Retinal pigment epithelial cell (primary cell): ENCODE measurements around the gene RELB.

Experiments
- DNase-seq: peaks from one replicate; pipeline ENCODE4 v3.0.0-alpha.2; 2010; ENCODE audit warnings: low read depth
- H3K4me3 ChIP-seq: 2 replicates; pipeline ENCODE4 v1.5.1; 2011; ENCODE audit warnings: mild to moderate bottlenecking, low read length, control low read depth, moderate library complexity
- TF ChIP-seq, protein P1 (sequence below): conservative IDR thresholded peaks from 2 replicates; pipeline ENCODE4 v1.5.1; 2011; ENCODE audit warnings: low read depth, low read length, control low read depth, inconsistent platforms

RELB gene

DNA sequence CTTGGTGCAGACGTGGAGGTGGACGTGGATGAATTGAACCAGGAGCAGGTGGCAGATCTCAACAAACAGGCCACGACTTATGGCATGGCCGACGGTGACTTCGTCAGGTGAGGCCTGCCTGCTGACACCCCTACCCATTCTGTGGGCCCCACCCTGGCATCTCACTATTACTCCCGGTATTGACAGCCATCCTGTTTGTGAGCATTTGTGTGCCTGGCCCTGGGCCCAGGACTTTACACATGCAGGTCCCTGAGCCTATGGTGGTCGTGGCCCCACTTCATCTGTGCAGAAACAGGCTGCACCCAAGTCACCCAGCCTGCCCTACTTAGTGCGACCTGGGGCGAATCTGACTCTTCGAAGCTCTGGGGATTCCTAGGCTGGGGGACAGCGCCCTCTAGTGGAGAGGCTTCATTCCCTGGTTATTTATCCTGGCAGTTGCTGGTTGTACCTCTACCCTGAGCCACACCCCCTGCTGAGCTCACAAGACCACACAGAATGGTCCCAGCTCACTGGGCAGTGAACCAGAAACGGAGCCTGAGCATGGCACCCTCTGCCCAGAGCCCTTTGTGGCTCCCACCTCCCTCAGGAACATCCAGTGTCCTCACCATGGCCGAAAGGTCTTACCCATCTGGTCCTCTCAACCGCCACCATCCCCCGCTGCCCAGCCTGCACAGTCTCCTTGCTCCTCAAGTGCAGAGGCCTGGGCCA lies 58.1 kb downstream of the RELB start:
- no peak for DNase-seq
- H3K4me3 ChIP-seq, result no peak overlapping the region
- TF ChIP-seq, protein P1, sequence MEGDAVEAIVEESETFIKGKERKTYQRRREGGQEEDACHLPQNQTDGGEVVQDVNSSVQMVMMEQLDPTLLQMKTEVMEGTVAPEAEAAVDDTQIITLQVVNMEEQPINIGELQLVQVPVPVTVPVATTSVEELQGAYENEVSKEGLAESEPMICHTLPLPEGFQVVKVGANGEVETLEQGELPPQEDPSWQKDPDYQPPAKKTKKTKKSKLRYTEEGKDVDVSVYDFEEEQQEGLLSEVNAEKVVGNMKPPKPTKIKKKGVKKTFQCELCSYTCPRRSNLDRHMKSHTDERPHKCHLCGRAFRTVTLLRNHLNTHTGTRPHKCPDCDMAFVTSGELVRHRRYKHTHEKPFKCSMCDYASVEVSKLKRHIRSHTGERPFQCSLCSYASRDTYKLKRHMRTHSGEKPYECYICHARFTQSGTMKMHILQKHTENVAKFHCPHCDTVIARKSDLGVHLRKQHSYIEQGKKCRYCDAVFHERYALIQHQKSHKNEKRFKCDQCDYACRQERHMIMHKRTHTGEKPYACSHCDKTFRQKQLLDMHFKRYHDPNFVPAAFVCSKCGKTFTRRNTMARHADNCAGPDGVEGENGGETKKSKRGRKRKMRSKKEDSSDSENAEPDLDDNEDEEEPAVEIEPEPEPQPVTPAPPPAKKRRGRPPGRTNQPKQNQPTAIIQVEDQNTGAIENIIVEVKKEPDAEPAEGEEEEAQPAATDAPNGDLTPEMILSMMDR, result peak; percentile 91

DNA sequence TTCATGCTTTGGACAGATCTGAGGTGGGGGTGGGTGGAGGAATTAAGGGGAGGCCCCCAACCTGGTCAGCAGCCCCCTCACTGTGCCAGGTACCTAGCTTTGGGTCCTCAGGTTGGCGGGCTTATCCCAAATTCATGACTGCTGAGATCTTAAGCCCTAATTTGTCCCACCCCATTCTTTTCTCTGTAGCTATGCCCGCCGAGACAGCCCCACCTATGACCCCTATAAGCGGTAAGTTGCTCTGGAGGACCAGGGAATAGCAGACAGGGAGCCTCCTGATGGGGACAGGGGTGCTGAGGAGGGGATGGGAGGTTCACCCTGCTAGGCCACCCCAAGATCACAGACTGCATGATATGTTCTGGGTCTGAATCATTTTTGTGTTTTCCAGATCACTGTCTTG lies 60.7 kb downstream of the RELB start:
- DNase-seq, result no peak
- no peak overlapping the region for H3K4me3 ChIP-seq
- TF ChIP-seq, protein P1, result no peak

DNA sequence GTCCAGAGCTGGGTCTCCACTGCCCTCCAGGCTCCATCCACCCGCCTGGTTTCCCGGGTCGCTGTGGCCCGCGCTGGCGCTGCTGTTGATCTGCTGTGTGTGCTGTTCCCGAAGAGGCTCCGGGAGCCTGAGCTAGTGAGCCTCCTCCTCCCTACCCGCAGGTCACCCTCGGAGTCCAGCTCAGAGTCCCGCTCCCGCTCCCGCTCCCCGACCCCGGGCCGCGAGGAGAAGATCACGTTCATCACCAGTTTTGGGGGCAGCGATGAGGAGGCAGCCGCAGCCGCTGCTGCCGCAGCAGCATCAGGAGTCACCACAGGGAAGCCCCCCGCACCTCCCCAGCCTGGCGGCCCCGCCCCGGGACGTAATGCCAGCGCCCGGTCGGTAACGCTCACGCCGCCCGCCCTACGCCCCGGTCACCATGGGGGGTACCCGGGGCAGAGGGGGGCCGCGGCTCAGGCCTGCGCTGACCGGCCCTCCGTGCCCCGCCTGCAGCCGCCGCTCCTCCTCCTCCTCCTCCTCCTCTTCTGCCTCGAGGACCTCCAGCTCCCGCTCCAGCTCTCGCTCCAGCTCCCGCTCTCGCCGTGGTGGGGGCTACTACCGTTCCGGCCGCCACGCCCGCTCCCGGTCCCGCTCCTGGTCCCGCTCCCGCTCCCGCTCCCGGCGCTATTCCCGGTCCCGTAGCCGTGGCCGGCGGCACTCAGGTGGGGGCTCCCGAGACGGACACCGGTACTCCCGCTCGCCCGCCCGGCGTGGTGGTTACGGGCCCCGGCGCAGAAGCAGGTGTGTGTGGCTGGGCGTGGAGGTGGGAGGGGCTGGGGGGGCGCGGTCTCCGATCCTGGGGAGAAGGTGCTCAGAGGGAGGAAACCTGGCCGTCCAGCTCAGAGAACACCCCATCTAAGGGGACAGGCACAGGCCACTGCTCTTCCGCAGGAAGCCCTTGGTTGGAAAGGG lies 62.9 kb downstream of the RELB start:
- H3K4me3 ChIP-seq, result no peak overlapping the region
- TF ChIP-seq, protein P1, result no peak
- DNase-seq, result no peak

DNA sequence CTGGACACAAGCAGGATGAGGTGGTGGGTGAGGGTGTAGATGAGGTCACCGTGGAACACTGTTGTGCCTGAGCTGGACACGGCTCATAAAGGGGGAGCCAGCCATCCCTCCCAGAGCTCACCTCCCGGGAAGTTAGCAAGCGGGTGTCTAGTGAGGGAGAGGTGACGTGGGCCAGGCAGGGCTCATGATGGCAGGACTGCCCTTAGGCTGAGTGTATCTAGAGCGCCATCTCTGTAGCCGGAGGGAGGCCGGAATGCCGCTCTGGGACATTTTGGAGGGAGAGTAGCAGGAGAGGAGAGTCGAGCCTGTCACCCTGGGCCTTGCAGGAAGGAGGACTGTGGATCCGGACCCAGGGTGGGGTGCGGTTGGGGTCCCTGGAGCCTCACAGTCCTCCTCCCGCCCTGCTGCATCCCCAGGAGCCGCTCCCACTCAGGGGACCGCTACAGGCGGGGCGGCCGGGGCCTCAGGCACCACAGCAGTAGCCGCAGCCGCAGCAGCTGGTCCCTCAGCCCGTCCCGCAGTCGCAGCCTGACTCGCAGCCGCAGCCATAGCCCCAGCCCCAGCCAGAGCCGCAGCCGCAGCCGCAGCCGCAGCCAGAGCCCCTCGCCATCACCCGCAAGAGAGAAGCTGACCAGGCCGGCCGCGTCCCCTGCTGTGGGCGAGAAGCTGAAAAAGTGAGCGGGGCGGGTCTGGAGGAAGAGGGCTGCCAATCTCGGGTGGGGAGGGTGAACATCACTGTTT lies 65.8 kb downstream of the RELB start:
- TF ChIP-seq, protein P1, result no peak
- H3K4me3 ChIP-seq, result no peak overlapping the region
- DNase-seq, result no peak

DNA sequence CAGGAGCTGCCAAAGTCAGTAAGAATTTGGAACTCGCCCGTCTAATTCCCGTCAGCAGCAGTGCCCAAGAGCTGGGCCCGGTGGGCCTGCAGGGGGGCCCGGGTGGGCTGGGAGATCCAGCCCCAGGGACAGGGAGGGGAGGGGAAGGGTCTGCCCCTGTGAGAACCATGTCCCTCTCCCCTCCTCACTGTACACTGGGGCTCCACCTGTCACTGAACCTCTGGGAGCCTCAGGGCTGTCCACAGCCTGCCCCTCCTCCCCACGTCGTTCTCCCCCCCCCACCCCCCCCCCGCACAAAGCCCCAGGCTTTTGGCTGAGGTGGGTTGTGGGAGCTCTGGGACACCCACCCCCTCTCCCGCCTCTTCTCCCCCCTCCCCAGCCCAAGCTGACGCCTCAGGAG lies 66.8 kb downstream of the RELB start:
- TF ChIP-seq, protein P1, result no peak
- no peak overlapping the region for H3K4me3 ChIP-seq
- DNase-seq, result no peak

DNA sequence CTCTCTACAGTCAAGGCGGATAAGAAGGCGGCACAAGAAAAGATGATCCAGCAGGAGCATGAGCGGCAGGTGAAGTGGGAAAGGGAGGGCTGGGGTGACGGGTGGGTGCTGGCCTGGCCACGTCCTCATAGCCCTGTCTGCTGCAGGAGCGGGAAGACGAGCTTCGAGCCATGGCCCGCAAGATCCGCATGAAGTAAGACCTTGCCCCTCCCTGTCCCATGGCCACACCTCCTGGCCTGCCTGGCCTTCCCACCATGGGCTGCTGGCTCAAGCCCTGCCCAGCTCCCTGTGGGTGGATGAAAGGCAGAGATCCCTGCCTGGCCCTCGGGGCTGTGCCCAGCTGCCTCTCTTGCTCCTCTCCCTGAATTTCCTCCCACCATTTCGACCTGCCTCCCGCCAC lies 67.8 kb downstream of the RELB start:
- DNase-seq, result no peak
- TF ChIP-seq, protein P1, result no peak
- no peak overlapping the region for H3K4me3 ChIP-seq
